RPMI8226 (cell line): ENCODE data around the gene DEFB132.

ENCODE experiments used
- DNase-seq: peaks from one replicate; pipeline ENCODE4 v3.0.0-alpha.2; 2015

DEFB132 gene

GRCh38 chr20:266596-267562, 9.4 kb downstream of the DEFB132 start:
- DNase-seq, result peak; percentile 92

- DNase-seq, result no peak
These were observed 13.0 kb downstream of the DEFB132 start for GRCh38 chr20:270517-270916.

- no peak for DNase-seq
These were observed 13.5 kb downstream of the DEFB132 start for GRCh38 chr20:271069-271468.

GRCh38 chr20:271528-271927, 14.0 kb downstream of the DEFB132 start:
- DNase-seq, result no peak

GRCh38 chr20:272718-273117, 15.2 kb downstream of the DEFB132 start:
- no peak for DNase-seq

GRCh38 chr20:273884-274283, 16.4 kb downstream of the DEFB132 start:
- no peak for DNase-seq

GRCh38 chr20:275791-276190, 18.3 kb downstream of the DEFB132 start:
- no peak for DNase-seq

GRCh38 chr20:276620-277495, 19.3 kb downstream of the DEFB132 start:
- no peak for DNase-seq

GRCh38 chr20:277496-277781, 19.9 kb downstream of the DEFB132 start:
- DNase-seq, result no peak

- no peak for DNase-seq
These were observed 20.7 kb downstream of the DEFB132 start for GRCh38 chr20:278181-278580.

GRCh38 chr20:278607-279571, 21.4 kb downstream of the DEFB132 start:
- no peak for DNase-seq

GRCh38 chr20:284172-284571, 26.6 kb downstream of the DEFB132 start:
- no peak for DNase-seq

- no peak for DNase-seq
These were observed 29.0 kb downstream of the DEFB132 start for GRCh38 chr20:286508-286907.

GRCh38 chr20:288956-289692, 31.6 kb downstream of the DEFB132 start:
- DNase-seq, result no peak

GRCh38 chr20:289693-290083, 32.2 kb downstream of the DEFB132 start:
- no peak for DNase-seq

- DNase-seq, result peak; percentile 96
These were observed 32.7 kb downstream of the DEFB132 start, which contains the start of gene C20orf96 for GRCh38 chr20:290084-290831. TSS of gene C20orf96 (minus strand) at chr20:290750. CDS start at chr20:290610, 140 bp downstream.

GRCh38 chr20:294602-295001, 37.1 kb downstream of the DEFB132 start:
- no peak for DNase-seq

- no peak for DNase-seq
These were observed 38.3 kb downstream of the DEFB132 start for GRCh38 chr20:295804-296203.

- DNase-seq, result peak; percentile 94
These were observed 39.8 kb downstream of the DEFB132 start, which contains the start of gene ZCCHC3 for GRCh38 chr20:297098-297924. TSS of gene ZCCHC3 (plus strand) at chr20:297570. CDS start at chr20:297587, 17 bp downstream.
